GM19351 (cell line): ENCODE results near the gene GNB1.
A peak's percentile ranks its signal among the peaks of the same experiment; 100 is the strongest.
"Not testable (repeated sequence)": the region's sequence is repeated elsewhere in the genome, so short reads cannot be mapped to it uniquely, and the experiment has no call there.

Experiments used
- ATAC-seq: cut with Tn5 transposase; IDR thresholded peaks from one replicate; pipeline ENCODE4 v1.9.1; 2021; ENCODE audit warnings: mild to moderate bottlenecking, moderate library complexity; ENCODE audit not compliant: unreplicated experiment

The GNB1 gene

DNA sequence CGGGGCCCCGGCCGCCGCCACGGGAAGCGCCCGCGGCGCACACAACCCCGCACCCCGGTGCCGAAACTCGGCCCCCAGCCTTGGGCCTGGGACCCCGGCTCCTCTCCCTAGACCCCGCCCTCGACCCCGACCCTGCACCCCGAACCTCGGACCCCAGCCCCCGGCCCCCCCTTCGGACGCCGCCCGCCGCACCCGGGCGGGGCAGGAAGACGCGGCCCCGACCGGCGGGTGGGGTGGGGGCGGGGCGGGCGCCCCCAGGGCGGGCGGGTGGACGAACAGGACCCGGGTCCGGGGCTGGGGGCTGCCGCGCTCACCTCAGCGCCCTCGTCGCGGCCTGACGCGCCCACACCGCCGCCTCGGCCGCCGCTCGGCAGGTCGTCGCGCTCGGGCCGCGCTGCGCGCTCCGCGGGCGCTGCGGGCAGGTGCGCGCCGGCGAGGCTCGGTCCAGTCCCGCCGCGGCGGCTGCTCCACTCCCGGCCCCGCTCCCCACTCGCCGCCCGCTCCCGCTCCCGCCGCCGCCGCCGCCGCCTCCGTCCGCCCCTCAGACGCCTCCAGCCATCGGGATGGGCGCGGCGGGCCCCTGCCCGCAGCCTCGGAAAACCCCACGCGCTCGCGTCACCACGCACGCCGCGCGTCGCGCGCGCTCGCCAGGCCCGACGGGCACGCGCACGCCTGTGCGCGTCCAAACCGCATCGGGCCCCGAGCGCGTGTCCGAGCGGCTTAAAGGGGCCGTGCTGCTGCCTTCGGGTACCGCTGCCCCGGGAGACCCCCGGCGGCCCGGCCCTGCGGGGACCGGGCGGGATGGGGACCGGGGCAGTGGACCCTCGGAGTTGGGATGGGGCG, at the start of gene GNB1:
GNB1 (minus strand) TSS at position 582 of the 843 bp plus-strand sequence. CDS start 65,634 bp downstream, outside the sequence.
- ATAC-seq, result peak; percentile 60

DNA sequence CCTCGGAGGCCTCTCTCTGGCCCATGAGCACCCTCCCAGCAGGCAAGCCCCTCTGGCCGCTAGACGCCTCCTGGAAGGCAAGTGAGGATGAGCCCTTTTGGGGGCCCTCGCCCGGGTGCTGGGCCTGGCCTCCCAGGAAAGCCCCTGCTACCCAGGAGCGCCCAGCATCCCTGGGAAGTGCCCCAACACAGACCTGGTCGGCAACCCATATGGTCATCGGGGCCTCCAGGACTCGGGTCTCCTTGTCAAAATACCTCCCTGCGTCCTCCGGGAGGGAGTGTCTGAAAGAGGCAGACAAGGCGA, 49.2 kb upstream of the GNB1 start:
- ATAC-seq, result no peak

DNA sequence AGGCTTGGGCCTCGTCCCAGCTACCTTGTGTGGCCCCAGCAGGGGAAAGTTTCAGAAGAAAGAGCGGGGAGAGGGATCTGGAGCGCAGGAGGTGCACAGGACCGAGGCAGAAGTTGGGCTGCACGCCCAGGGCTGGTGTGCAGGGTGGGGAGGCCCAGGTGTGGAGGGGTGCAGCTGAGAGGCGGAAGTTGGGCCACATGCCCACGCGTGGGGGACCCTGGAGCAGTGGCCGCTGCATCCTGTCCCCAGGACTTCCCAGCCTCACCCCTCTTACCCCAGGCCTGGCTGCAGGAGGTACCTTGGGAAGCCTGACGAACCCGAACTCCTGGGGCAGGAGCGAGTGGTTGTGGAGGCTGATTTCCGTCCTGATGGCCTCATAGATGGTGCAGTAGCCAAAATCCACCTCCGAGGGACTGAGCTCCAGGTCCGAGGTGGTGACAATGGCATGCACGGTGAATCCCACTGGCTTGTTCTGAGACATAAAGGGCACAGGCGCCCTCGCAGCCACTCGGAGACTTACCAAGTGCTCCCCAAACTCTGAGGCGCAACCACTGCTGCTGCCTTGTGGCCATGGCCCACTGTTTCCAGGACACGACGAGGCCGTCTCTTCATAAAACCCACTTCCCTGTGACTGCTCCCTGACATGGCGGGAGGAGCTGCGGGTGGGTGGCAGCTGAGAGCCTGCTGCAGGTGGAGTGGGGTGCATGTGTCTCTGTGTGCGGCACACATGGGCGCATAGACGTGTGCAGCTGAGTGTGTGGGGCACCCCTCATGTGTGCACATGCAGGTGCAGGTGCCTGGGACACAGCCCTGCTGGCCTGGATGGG, 48.6 kb upstream of the GNB1 start:
- no peak for ATAC-seq

DNA sequence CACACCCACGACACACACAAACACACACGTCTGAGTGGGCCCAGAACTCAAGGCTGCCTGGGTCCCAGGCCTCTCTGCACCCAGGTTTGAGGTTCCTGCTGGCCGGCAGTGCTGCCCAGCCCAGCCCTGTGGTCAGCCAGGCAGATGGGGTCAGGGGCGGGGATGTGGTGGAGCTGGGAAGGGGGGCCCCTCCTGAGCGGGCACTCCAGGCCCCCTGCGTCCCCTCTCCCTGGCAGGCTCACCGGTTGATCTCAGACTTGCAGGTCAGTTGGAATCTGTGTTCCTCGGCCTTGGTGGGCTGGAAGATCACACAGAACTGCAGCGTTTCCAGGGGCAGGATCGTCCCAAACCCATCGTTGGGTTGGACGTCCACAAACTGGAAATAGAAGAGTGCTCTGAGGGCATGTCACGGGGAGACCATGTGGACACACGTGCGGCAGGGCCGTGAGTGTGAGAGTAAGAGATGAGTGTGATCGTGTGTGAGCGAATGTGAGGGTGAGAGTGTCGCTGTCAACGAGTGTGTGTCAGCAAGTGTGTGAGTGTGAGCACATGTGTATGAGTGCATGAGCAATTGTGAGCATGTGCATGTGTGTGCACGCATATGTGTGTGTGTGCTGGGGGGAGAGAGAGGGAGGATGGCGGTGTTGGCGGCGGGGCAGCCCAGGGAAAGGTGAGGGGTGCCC, 47.9 kb upstream of the GNB1 start:
- ATAC-seq, result no peak

DNA sequence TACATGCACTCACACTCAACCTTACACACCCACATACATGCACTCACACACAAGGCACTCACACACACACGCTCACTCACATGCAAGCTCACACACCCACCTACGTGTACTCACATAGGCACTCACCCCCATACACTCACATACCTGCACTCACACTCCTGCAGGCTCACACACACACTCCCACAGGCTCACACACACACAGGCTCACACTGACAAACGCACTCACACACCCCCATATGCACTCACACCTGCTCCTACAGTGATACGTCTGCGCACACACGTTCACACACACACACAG, 47.3 kb upstream of the GNB1 start:
- ATAC-seq, result no peak

DNA sequence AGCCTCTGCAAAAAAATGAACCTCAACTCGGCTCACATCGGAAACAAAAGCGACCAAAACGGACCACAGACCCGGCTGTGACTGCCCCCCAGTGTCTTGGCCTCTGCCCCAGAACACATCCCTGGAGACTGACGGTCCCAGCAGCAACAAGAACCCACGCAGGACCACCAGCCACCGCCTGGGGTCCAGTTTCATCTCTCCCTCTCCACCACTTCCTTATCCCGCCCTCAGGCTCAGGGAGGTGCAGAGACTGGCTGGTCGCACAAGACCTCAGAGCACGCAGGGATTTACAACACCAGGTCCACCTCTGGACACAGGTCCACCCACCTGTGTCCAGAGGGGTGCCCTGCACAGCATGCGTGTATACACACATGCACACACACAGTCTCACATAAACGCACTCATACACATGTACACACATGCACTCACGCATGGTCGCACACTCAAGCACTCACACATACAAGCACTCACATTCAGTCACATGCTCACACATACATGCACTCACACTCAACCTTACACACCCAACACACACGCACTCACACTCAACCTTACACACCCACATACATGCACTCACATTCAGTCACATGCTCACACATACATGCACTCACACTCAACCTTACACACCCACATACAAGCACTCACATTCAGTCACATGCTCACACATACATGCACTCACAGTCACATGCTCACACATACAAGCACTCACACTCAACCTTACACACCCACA, 46.8 kb upstream of the GNB1 start:
- no peak for ATAC-seq

DNA sequence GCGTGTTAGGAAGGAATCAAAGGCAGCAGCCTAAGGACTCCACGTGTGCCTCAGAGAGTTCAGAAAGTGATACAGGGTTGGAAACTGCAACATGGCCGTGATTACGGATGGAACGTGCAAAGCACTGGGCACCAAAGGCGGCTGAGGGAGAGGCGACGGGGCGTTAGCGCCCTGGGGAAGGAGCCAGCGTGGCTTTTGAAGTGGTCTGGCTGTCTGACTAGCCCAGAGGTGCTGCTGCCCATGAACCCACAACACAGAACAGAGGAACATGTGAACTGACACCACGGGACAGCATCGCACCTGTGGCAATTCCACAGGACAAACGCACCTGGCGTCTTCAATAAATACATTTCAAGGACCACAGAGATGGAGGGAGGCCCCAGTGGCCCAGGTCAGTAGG, 46.2 kb upstream of the GNB1 start:
- ATAC-seq, result no peak

DNA sequence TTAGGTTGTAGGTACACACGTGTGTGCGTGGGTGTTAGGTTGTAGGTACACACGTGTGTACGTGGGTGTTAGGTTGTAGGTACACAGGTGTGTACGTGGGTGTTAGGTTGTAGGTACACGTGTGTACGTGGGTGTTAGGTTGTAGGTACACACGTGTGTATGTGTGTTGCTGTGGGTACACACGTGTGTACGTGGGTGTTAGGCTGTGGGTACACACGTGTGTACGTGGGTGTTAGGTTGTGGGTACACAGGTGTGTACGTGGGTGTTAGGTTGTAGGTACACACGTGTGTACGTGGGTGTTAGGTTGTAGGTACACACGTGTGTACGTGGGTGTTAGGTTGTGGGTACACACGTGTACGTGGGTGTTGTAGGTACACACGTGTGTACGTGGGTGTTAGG, 44.0 kb upstream of the GNB1 start:
- not testable (repeated sequence) for ATAC-seq

DNA sequence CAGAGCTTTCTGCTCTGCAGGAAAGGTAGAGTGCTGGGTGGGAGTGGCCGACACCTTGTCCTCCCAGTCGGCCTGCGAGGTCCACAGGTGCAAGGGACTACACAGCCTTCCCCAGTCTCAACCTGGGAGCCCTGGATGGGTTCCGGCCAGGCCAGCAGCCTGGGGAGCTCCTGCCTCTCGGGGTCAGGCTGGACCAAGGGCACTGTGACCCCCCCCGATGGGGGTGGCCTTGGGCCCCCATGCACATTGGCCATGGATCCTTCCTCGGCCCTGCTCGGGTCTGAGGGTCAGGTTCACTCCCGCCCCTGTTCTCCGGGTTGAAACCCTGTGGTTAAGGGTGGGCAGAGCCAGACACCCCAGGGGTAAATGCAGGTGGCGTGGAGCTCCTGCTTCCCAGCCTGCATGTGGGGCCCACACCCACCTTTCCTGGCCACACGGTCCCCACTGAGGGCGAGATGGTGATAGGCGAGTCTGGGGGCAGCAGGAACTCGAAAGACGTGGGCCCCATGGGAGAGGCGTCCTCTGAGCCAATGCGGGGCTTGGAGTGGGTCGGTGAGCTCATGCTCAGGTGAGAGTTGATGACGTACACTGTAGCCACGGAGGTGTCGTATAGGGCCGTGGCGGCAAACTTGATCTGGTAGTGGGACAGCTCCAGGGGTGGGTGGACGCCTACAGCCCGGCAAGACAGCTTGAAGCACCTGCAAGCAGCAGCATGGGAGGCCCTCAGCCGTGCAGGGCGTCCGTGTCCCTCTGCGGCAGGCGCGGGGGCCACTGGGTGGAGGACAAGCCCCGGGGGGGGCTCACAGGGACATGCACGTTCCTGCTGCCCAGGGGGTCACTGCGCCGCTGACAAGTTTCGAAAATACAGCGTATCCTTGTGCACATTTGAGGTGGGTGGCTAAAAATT, 39.0 kb upstream of the GNB1 start:
- ATAC-seq, result no peak

DNA sequence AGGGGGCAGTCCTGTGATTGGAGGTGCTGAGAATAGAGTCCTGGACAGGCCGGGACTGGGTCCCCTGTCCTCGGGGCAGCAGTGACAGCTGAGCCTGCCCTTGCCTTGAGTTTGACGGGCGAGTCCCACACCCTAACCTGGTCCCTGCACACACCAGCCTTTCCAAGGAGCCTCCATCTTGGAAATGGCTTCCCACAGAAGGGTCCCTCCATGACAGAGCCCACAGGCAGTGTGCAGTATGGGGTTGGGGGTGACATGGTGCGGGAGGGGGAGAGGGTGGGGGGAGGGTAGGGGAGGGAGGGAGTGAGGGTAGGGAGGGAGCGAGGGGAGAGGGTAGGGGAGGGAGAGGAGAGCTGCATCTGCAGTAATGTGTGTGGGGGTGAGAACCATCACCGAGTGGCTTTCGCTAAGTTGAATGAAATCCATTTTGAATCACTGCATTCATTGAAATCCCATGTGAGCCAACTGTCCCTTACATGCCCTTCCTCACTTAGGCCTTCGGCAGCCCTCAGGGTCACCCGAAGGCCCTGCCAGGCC, 38.3 kb upstream of the GNB1 start:
- ATAC-seq, result no peak

DNA sequence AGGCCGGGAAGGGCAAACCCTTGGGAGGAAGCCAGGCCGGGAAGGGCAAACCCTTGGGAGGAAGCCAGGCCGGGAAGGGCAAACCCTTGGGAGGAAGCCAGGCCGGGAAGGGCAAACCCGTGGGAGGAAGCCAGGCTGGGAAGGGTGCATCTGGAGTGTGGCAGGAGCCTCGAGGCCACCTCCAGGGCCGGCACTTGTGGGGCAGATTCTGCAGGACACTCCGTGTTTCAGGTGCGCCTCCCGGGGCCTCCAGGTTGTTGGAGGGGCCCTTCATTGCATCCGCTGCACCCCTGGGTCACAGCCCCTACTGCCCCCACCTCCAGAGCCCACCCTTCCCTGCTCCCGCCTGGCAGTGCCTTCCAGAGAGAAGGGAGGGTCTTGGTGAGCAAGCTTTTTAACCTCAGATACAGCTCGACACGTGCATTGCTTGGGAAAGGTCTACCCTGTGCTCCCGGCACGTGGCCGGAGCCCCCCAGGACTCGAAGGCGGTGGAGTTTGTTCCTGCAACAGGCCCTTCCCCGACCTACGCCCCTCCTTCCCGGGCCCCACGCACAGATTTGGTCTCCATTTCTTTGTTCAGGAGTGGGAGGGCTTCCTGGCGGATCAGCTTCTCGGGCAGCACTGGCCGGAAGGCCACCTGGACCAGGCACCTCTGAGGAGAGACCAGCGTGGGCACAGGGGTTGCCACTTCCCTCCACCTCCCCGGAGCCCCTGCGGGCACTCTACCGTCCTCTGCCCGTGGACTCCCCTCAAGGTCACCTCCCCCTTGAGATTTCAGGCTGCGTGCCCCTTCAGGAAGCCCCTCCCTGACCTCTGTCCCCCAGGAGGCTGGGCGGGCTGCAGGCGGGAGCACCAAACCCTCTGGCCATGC, 37.6 kb upstream of the GNB1 start:
- no peak for ATAC-seq

DNA sequence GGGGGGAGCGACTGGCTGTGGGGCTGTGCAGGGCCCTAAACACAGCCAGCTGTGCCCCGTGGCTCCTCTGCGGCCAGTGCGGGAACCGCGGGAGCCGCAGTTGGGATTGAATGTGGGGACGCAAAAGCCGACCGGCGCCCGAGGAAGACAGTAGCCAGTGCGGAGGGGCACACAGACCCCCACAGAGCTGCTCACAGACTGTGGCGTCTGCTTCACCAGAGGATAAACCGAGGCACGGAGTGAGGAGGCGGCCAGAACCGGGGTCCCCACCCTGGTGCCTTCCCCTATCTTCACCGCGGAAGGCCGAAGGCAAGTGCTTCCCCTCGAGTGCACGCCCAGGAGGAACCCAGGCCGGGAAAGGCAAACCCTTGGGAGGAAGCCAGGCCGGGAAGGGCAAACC, 36.9 kb upstream of the GNB1 start:
- no peak for ATAC-seq

DNA sequence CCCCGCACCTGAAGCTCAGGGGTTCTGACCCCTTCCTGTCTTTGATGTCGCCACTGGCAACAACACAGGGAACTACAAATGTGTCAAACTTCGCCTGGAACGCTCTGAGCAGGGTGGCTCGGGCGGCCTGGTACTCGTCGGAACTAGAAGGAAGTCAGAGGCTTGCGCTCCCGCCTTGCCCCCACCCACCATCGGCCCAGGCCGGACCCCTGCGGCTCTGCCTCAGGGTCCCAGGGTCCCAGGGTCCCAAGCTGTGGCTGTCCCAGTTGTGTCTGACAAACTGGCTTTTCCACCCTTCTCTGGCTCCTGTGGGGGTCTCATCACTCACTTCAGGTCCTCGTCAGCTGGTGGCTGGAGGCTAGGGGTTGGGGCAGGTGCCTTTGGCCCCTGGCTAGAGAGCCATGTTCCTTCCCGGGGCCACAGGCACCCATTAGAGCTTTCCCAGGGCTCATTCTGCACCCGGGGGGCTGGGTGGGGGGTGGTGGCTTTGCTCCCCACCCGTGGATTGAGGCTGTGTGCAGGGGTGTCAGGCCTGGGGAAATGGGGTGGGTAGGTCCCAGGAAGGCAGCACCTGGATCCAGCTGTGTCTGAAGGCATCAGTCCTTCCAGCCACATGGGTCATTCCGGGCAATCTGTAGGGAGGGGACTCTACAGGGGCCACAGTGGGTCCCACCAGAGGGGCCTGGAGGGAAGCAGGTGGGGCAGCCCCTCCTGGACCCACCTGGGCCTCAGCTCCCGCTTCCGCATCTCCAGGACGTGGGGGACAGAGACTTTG, 36.2 kb upstream of the GNB1 start:
- no peak for ATAC-seq

DNA sequence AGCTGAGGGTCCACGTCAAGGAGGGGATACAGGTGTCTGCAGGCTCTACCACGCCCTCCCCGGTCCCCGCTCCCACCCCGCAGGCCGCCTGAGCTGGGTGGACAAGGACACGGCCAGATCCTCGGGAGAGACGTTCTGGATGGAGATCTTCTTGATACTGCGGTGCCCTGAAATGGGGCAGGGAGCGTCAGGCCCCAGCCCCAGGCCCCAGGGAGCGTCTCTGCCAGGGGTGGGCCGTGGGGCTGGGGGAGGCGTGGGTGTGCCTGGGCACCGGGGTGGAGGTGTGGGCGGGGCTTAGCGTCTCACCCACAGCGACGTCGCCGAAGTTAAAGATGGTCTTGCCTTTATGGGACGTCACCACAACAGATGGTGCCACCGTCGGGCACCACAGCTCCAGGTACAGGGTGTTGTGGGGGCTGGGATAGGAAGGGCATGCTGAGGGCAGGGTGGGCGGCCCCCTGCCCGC, 35.5 kb upstream of the GNB1 start:
- ATAC-seq, result no peak

DNA sequence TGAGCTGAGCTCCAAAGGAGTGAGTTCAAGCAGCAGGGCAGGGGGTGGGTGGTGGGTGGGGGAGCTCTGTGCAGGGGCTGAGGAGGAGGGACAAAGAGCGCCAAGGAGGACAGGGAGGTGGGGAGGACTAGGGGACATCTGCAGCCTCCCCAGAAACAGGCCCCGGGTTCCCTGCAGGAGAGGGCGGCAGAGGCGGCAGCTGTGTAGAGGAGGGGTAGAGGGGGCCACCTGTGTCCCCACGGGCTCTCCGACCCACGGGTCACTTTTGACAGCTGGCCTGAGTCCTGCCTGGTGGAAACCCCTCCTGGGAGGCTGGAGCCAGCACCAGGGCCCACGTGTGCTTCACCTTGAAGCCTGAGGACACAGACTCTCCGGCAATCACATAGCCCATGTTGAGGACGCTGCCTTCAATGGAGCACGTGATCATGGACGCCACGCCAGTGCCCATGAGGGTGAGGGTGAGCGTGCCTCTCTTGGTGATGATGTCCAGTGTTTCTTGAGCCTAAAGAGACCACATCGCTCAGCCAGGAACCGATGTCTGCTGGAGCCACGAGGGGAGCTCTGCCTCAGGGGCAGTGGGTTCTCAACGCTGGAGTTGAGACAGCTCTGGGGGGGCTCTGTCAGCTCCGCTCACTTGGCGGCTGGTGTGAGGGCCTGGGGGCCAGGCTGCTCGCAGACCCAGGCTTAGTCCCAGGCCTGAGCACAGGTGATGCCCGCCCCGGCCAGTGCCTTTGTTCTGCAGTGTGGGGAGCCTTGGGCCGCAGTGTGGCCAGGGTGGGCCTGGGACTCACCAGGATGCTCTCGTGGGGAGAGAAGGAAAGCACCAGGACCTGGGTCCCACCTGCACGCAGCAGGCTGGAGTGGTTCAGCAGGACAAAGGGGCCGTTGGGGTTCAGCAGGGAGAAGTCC, 34.8 kb upstream of the GNB1 start:
- ATAC-seq, result no peak

DNA sequence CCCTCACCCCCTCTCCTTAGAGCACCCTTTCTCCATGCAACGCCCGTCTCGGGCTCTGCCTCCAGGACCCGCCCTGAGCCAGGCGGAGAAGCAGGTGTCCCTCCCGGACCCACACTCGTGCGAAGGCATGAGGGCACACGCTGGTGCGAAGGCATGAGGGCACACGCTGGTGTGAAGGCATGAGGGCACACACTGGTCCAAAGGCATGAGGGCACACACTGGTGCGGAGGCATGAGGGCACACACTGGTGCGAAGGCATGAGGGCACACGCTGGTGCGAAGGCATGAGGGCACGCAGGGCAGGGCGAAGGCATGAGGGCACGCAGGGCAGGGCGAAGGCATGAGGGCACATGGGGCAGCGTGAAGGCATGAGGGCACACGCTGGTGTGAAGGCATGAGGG, 34.0 kb upstream of the GNB1 start:
- ATAC-seq, result no peak

DNA sequence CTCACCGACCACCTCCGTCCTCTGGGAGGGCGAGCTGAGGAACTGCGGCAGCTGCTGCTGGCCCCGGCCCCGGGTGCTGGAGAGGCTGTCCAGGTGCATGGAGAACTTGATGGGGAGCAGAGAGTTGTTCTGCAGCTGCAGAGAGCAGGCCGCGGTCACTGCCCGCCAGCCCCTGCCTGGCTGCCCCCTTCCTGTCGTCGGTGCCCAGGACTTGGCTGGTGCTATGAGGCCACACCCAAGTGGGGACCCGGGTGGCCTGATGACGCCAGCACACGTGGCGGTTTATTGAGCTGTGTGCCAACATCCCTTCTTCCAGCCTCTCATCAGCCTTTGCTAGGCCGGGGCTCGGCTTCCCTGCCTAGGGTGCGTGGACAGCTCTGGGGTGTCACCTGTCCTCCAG, 33.5 kb upstream of the GNB1 start:
- no peak for ATAC-seq
